GM10847 (cell line): Measurements from ENCODE around the gene FES.

ENCODE experiments used
- POLR2A ChIP-seq: IDR thresholded peaks from 2 replicates; pipeline ENCODE4 v1.6.1; 2011; ENCODE audit not compliant: insufficient read length; ENCODE audit errors: extremely low read depth

FES gene

DNA sequence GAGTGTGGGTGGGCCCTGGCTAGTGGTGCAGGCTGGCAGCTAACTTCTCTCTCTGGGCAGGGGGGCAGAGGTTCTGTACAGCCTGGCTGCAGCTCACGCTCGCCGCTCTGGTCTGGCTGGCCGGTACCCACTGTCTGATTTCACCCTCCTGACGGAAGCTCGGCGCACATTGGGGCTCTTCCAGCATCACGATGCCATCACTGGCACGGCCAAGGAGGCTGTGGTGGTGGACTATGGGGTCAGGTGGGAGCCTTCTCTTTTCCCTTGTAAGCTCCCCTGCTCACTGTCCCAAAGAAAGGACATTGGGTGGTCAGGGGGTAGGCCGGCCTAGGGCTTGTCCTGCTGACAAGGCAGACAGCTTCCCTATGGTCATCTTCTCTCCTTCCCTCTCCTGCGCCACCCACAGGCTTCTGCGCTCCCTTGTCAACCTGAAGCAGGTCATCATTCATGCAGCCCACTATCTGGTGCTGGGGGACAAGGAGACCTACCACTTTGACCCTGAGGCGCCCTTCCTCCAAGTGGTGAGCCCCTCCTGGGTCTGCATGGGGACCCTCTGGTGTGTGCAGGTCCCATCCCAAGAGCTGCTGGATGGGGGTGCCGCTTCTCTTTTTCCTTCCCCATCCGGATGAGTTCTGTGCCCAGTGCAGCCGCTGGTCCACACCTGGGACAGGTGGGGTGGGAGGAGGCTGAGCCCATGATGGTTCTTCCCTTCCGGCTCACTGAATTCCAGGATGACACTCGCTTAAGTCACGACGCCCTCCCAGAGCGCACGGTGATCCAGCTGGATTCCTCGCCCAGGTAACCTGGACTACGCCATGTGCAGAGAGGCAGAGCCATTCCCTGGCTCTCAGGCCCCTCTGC is 26.4 kb downstream of the FES start:
- no peak for TF ChIP-seq POLR2A

DNA sequence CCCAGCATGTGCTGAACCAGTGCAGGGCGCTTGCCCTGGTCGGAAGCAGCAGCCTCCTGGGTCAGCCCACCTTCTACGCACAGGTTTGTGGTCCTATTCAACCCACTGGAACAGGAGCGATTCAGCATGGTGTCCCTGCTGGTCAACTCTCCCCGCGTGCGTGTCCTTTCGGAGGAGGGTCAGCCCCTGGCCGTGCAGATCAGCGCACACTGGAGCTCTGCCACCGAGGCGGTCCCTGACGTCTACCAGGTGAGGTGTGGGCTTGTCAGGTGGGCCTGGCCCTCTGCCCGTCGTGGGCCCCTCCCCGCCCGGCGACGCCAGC is 27.0 kb downstream of the FES start:
- TF ChIP-seq POLR2A = no peak

- TF ChIP-seq POLR2A = no peak
These were observed 27.8 kb downstream of the FES start for GRCh38 chr15:90911906-90912769.

- TF ChIP-seq POLR2A = no peak
These were observed 28.4 kb downstream of the FES start for GRCh38 chr15:90912770-90913075.

DNA sequence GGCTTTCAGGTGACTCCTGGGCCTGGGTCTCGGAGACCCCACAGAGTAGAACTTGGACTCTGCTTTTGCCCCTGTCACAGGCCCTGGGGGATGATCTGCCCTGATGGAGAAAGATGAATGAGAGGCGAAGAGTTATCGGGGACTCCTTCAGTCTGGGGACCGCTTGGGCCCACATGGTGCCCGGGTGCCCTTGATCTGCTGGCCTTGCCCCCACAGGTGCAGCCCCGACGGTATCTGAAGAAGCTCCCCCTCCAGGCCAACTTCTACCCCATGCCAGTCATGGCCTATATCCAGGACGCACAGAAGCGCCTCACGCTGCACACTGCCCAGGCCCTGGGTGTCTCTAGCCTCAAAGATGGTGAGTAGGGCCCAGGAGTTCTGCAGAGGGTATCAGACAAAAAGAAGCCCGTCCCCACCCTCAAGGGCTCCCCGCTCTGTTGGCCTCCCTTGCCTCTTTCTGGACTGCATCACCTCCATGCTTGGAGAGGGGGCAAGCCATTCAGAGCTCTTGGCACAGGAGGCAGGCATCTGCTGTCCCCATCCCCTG is 29.2 kb downstream of the FES start:
- TF ChIP-seq POLR2A = no peak

DNA sequence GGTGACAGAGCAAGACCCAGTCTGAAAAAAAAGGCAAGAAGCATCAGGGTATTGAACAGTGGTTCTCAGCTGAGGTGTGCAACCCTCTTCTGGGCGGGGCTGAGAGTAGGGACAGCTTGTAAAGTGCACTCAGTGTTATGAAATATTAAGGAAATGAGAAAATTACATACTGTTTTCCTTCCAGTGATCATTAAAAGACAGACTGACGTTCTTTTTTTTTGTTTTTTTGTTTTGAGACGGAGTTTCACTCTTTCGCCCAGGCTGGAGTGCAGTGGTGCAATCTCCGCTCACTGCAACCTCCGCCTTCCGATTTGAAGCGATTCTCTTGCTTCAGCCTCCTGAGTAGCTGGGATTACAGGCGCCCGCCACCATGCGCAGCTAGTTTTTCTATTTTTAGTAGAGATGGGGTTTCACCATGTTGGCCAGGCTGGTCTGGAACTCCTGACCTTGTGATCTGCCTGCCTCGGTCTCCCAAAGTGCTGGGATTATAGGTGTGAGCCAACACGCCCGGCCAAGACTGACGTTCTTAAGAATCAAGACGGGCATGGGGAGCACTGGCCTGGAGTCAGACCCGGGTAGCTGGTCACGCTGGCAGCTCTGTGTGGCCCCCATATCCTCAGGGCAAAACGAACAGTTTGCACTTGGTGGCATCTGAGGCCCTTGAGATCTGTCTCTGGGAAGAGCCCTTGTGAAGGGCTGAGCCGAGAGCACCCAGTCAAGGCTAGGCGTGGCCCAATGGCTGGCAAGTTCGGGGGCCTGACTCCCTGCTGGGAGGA is 30.2 kb downstream of the FES start:
- no peak for TF ChIP-seq POLR2A

DNA sequence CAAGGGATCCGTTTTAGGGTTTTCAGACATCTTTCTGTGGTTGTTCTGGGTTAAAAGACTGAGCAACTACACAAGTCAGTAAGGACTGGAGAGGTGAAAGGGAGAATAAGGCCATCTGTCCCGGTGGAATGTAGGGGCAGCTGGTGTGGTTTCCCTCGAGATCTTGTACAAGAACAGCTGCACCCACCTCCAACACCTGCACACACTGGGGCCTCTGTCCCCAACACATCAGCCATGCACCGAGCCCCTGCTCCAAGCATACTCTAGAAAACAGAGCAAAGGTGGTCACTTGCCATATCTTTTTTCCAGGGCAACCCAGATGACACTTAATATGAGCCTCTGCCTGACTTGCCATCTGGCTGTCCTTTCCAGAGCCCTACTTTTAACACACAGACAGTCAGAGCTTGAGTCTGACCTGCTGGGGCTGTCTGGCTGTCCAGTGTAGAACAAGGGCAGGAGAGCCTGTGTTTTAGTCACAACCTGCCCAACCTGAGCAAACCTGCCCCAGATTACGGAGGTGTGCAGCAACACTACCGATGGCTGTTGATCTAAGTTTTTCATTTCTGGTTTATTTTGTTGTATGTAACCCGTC is 31.0 kb downstream of the FES start:
- TF ChIP-seq POLR2A = no peak

- TF ChIP-seq POLR2A = no peak
These were observed 31.6 kb downstream of the FES start for GRCh38 chr15:90915808-90916440.

- TF ChIP-seq POLR2A = no peak
These were observed 32.2 kb downstream of the FES start for GRCh38 chr15:90916461-90916860.

DNA sequence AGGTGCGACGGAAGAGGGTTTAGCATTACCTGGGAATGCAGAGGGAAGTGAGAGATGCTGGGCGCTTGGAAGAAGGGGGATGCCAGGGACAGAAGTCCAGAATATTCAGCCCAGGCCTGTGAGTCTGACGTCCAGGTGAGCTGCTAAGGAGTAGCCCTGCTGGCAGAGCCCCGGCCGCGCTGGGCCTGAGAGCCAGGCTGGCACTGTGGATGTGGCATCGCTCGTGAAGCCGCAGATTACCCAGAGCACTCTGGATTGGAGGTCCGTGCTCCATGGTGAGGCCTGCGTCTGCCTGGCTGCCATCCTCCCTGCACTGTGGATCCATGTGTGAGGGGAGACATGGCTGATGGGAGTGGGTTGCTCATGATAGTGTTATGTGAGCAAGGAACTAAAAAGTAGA is 33.3 kb downstream of the FES start:
- no peak for TF ChIP-seq POLR2A

GRCh38 chr15:90918034-90918788 is 33.9 kb downstream of the FES start:
- TF ChIP-seq POLR2A = no peak

GRCh38 chr15:90918835-90919234 is 34.5 kb downstream of the FES start:
- TF ChIP-seq POLR2A = no peak

GRCh38 chr15:90921887-90922286 is 37.6 kb downstream of the FES start:
- TF ChIP-seq POLR2A = no peak

GRCh38 chr15:90924375-90924774 is 40.1 kb downstream of the FES start:
- TF ChIP-seq POLR2A = no peak

GRCh38 chr15:90929246-90930019 is 45.1 kb downstream of the FES start:
- no peak for TF ChIP-seq POLR2A
